HG02840 (cell line): ENCODE measurements around the gene PTK6.
"Not testable (repeated sequence)": the region's sequence is repeated elsewhere in the genome, so short reads cannot be mapped to it uniquely, and the experiment has no call there.

ENCODE experiments used
- ATAC-seq: cut with Tn5 transposase; IDR thresholded peaks from one replicate; pipeline ENCODE4 v1.9.1; 2021; ENCODE audit warnings: mild to moderate bottlenecking, moderate library complexity, moderate number of reproducible peaks; ENCODE audit not compliant: unreplicated experiment, low FRiP score

PTK6 gene

DNA sequence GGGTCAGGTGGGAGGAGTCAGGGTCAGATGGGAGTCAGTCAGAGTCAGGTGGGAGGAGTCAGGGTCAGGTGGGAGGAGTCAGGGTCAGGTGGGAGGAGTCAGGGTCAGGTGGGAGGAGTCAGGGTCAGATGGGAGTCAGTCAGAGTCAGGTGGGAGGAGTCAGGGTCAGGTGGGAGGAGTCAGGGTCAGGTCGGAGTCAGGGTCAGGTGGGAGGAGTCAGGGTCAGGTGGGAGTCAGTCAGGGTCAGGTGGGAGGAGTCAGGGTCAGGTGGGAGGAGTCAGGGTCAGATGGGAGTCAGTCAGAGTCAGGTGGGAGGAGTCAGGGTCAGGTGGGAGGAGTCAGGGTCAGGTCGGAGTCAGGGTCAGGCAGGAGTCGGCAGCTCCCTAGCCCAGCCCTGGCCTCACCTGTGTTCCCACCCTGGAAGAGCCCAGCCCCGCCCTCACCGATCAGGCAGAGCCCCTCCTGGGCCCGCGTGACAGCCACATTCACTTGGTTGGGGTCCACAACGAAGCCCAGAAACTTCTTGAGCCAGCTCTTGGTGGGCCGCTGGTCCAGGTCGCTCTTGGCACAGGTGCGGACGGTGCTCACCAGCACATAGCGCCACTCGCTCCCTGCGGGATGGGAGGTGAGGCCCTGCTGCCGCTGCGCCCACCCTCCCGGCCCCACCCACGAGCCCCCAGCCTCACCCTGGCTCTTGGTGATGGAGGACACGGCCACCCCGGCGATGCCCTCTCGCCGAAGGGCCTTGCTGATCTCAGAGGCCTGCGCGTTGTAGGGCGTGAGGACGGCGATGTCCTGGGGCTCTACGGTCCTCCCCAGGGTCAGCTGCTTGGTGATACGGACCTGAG, 22.5 kb upstream of the PTK6 start:
- ATAC-seq = not testable (repeated sequence)

DNA sequence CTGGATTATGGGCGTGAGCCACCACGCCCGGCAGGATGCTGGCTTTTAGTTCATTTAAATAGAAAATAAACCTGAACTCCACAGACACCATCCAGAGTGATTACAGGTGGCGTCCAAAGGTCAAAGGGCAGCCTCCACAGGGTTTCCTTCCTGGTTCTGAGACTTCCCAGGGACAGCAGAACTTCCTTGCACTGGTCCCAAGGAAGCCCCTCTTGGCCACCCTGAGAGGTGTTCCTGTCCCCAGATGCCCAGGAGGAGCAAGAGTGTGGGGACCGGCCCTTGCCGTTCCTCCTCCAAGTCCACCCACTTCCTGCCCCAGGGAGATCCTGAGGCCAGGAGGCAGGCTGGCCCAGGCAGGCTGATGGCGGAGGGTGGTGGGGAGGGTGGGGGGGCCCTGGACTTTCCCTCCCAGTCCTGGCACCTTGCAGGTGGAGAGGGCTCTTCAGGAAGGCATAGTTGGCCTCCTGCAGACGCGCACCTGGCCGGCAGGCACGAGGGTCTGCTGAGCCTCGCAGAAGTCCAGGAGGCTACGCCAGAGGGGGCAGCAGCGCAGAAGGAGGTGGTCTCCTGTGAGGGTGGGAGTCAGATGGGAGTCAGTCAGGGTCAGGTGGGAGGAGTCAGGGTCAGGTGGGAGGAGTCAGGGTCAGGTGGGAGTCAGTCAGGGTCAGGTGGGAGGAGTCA, 21.8 kb upstream of the PTK6 start:
- no peak for ATAC-seq

DNA sequence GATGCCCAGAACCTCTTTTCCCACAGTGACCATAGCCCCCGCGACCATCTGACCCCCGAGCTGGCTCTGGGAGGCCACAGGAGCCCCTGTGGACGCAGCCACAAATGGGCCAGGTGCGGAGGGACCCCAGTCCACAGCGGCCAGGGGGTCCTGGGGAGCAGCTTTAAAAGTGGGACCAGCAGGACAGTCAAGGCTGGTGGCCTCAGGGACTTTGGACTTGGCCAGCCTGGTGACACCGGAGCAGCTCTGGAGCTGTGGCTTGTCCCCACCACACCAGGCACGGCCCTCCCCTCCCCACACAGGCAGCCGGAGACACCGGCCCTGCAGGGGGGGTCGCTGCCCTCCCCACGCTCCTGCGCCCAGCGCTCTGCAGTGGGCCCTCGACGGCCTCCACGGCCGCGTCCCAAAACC, 20.3 kb upstream of the PTK6 start:
- ATAC-seq = no peak

DNA sequence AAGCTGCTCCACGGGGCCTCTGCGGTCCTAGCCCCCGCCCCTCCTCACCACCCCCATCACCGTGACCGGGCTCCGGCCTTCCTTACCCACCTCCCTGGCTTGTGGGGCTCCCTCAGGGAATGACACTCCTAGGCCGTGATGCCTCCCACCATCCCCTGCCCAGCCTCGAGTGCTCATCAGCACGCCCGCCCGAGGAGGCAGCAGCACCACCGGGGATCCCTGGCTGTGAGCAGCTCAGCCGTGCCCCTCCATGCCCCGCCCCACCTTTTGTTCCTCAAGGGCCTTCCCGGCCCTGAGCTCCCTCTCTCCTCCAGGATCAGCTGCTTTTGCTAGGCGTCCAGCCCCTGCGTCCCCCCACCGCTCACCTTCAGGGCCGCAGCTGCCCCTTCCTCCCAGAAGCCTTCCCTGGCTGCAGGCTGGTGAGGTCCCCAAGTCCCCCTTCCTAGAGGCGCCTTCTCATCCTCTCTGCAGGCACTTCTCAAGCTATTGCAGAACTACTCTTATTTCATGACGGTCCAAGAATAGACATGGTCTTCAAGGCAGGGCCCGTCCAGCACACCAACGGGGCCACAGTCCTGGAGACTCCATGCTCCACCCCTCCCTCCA, 19.8 kb upstream of the PTK6 start:
- no peak for ATAC-seq

DNA sequence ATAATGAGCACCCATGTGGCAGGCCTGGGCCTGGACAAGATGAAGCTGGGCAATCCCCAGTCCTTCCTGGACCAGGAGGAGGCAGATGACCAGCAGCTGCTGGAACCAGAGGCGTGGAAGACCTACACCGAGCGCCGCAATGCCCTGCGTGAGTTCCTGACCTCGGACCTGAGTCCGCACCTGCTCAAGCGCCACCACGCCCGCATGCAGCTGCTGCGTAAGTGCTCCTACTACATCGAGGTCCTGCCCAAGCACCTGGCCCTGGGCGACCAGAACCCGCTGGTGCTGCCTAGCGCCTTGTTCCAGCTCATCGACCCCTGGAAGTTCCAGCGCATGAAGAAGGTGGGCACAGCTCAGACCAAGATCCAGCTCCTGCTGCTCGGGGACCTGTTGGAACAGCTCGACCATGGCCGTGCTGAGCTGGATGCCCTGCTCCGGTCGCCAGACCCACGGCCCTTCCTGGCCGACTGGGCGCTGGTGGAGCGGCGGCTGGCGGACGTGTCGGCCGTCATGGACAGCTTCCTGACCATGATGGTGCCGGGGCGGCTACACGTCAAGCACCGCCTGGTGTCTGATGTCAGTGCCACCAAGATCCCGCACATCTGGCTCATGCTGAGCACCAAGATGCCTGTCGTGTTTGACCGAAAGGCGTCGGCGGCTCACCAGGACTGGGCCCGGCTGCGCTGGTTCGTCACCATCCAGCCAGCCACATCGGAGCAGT, 18.6 kb upstream of the PTK6 start:
- no peak for ATAC-seq

DNA sequence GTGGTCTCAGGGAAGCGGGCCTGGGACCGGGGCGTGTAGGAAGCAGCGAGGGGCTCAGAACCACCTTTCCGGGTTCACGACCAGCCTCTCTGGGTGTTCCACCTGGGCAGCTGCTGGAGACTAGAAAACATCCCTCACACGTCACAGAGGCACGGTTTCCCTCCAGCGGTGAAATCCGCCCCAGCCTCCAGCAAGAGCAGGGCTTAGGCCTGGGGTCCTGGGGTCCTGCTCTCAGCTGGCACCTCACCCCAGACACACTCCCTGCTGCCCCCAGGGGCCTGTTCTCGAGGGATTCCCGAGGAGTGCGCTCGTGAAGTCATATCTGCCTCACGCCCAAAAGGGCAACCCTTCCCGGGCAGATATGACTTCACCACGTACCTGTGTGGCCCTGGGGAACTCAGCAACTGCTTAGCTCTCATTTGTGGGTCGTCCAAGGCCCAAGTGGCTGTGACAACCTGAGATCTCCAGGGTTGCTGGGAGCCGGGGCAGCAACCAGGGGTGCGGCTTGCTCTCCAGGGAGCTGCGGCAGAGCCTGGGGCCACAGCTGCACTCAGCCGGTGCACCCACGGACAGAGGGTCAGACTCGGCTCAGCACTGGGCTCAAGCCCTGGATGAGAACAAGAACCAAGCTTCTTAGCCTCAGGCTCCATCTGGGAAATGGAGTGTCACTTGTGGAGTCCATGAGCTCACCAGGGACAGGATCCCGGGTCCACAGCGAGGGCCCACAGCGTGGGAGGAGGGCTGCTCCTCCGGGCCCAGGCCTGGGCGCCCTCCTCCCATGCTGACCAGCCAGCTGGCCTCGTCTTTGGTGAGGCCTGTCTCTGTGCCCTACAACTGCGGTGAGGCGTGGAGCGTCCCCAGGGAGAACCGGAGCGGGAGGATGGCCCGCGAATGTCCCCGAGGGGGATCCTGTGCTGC, 17.4 kb upstream of the PTK6 start:
- ATAC-seq = no peak

DNA sequence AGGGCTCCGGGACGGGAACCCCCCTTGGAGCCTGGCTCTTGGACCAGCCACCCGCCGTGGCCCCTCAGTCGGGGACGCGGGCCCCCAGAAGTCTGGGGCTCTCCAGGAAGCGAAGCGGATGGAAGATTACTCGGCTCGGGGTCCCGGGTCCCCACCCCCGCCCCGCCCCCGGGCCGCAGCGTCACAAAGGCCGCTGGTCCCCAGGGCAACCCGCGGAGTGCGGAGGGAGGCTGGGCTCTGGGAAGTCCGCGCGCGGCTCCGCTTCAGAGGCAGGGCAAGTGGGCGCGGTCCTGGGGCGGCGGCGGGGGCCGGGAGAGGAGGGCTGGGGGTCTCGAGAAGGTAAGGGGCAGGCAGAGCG, 16.7 kb upstream of the PTK6 start, which contains the start of gene FNDC11:
TSS of gene FNDC11 (plus strand) at position 227 of the 358 bp plus-strand sequence. CDS start 1,505 bp downstream, outside the sequence.
- no peak for ATAC-seq

DNA sequence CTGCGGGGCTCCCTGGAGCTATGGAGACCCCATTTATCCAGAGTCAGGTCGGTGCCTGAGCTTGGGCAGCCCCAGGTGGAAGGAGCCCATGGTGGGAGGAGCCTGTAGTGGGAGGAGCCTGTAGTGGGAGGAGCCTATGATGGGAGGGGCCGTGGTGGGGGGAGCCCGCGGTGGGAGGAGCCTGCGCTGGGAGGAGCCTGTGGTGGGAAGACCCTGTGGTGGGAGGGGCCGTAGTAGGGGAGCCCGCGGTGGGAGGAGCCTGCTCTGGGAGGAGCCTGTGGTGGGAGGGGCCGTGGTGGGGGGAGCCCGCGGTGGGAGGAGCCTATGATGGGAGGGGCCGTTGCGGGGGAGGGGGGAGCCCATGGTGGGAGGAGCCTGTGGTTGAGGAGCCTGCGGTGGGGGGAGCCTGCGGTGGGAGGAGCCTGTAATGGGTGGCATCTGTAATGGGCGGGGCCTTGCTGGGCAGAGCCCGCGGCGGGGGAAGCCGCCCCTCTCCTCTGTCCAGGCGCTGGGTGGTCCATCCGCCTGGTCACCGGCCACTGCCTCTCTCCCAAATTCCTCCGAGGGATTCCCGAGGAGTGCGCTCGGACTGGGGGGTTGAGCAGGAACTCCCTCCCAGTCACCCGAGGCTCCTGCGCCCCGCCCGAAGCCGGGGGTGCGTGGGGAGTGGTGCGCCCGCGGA, 16.2 kb upstream of the PTK6 start:
- no peak for ATAC-seq

DNA sequence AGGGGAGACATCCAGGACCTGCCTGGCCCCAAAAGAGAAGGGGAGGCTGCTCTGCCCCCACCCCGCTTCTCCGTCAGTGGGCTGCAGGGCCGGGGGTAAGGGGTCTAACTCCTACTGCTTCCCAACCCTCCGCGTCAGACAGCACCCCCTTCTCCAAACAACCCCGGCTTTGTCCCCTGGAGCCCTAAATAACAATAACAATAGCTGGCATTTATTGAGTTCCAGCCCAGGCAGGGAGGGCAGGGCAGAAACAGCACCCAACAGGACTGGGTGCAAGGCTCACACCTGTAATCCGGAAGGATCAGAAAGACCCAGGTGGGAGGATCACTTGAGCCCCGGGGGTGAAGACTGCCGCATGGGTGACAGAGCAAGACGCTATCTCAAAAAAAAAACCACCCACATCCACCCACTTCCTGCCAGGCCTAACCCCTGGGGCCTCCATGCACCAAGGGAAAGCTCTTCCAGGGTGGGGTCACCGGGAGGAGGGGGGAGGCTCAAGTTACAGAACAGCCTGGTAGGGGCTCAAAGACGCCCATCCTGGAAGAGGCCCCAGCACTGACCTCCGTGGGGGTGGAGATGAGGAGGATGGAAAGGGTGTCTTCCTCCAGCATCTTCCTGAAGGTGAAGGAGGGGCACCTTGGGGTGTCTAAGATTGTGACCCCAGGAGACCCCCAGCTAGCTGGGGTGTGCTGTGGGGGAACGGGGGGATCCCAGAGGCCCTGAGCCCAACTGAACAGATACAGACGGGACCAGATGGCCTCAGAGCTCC, 15.5 kb upstream of the PTK6 start:
- ATAC-seq = no peak

DNA sequence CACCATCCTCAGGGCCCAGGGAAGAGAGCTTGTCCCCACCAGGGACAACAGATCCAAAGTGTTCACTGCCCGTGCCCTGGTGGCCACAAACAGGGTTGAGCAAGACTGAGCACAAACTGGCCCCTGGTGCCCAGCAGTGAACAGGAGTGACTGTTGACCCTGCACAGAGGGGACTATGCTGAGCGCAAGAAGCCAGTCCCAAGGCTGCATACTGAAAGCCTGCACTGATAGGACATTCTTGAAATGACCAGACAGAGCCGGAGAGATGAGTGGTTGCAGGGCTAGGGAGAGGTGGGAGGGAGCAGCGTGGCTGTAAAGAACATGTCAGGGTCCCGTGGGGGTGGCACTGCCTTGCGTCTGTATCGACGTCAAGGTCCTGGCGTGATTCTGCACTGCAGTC, 13.9 kb upstream of the PTK6 start:
- no peak for ATAC-seq

DNA sequence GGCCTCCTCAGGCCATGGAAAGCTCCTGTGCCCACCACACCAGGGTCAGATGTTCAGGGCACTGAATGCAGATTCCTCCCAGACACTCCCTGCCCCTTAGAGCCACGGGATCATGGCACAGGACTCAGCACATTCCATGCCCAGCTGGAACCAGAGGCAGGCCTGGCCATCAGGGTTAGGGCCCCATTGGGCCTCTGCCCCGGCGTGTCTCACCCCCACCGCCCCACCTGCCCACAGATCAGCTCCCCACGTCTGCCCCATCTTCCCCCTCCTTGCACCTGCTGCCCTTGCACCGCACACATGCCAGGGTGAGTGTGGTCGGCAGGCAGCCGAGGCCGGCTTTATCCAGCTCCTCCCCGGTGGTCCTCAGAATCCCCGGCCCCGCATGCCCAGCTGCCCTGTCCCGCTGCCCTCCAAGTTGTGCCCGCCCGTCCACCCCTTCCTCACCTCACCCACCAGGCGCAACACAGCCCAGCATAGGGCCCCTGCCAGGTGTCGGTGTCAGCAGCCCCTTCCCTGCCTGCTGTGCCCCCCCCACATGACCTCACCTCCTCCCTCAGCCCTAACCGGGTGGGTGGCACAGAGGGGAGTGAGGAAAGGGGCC, 12.6 kb upstream of the PTK6 start:
- ATAC-seq = no peak

DNA sequence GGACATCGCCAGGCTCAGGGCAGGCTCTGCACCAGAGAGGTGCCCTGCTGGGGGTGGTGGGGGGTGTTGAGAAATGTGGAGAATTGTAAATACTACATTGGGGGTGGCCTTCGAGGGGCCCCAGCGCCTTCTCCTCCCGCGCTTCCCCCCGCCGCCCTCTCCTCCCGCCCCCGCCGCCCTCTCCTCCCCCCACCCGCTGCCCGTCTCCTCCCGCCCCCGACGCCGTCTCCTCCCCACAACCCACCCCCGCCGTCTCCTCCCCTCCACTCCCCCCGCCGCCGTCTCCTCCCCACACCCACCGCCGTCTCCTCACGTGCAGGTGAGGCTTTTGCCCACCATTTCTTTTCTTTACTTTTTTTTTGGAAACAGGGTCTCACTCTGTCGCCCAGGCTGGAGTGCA, 11.8 kb upstream of the PTK6 start:
- ATAC-seq = no peak

DNA sequence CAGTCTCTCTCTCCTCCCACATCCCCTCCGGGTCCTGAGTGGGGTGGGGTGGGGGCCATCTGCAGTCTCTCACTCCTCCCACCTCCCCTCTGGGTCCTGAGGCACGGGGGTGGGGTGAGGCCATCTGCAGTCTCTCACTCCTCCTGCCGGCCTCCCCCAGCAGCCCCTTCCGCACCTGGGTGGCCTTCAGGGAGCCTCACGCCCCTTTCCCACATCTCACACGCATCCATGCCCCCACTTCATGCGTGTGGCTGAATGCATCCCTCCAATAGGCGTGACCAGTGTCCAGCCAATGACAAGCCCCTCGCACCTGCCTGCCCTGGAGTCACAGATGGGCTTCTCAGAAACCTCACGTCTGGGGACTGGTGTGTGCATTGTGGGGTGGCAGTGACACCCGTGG, 11.4 kb upstream of the PTK6 start:
- ATAC-seq = no peak

DNA sequence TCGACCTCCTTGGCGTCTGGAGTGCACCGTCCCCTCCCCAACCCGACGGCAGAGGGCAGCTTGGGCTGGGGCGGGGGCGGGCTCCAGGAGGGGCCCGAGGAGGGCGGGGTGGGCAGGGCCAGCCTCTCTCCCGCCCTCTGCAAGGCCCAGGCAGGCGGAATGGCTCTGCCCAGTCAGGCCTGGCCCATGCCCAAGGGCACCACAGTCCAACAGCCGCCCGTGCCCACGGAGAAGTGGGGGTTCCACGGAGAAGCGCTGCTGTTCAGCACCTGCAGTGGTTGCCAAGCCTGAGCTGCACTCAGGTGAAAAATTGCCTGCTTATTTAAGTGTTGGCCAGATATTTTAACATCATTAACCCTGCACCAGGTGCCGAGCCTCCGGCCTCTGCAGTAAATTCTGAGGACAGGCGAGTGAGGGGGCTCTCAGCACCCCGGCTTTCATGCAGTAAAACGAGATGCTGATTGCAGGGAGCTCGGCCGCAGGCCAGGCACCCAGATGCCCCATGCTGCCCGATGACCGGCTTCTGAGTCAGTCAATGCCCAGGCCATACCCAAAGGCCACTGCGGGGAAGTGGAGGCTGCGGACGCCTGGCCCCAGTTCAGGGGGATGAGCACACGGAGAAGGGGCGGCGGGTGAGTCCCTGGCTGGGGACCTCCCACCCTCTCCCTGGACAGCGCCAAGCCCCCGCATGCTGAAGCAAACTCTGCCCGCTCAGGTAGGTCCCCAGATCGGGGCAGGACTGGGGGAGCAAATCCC, 10.7 kb upstream of the PTK6 start, which contains the start of gene SRMS:
TSS of gene SRMS (minus strand) at position 25 of the 756 bp plus-strand sequence. CDS start 286 bp downstream, outside the sequence.
- ATAC-seq = no peak

DNA sequence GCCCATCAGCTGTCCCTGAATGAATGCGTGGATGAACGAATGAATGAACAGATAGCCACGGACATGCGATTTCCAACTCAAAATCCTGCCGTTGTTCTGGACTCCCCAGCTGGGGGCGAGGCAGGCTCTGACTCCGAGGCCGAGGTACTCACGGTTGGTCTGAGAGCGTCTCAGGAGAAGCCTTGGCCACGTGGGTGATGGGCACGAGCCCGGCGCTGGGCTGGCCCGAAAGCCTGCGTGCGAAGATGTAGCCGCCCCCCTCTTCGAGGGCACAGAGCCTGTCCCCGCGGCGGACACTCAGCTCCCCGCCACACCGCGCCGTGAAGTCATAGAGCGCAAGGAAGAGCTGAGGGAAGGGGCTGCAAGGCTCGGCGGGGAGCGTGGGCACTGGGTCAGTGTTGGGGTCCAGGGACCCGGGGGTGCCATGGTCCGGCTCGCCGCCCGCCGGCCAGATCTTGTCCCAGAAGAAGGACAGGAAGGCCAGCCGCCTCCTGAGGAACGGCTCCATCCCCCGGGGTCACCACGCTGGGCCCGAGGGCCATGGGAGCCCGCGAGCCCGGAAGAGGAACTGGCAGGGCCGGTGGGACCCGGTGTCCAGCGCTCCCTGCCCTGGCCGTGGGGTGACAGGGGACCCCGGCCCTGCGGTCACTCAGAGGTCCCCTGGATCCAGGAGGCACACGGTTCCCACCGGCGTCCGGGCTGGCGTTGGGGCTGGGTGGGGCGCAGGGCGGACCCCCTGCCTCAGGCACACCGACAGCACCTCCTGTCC, 10.0 kb upstream of the PTK6 start:
- ATAC-seq = no peak

DNA sequence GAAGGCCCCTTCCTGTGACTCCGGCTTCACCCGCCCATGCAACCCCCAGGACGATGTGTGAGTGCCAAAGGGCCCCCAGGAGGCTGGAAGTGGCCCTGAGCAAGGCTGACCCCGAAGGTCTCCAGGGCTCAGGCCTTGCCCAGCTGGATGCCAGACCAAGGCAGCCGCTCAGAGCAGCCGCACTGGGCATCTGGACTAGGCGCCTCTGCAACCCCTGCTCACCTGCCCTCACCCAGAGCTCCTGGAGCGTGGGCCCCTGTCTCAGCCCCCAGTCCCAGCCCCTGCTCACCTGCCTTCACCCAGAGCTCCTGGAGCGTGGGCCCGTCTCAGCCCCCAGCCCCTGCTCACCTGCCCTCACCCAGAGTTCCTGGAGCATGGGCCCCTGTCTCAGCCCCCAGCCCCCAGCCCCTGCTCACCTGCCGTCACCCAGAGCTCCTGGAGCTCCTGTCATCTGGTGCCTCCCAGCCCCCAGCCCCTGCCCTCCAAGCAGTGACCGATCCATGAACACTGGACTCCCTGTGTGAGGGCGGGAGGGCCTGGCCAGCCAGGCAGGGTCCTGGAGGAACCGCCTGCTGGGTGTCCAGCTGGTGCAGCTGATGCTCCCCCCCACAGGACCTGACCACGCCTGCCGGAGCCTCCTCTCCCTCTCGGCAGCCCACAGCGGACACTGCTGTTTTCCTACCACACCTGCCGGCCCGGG, 9.2 kb upstream of the PTK6 start:
- no peak for ATAC-seq
